Posterior cingulate gyrus (tissue), 11 donors: ENCODE results near the gene PDGFC.

Source experiments
- DNase-seq, 10 donors: peaks; one replicate each; pipeline versions ENCODE4 v3.0.0 to v3.0.0-alpha.2; 2020 to 2021; ENCODE audit warnings: mixed read lengths in 3 of 10
- intact Hi-C: fragments of 100-400 bp; cut with DNase I; formaldehyde crosslinking; loops from one replicate; pipeline ENCODE4 v1.15.1; 2023

PDGFC gene

DNA sequence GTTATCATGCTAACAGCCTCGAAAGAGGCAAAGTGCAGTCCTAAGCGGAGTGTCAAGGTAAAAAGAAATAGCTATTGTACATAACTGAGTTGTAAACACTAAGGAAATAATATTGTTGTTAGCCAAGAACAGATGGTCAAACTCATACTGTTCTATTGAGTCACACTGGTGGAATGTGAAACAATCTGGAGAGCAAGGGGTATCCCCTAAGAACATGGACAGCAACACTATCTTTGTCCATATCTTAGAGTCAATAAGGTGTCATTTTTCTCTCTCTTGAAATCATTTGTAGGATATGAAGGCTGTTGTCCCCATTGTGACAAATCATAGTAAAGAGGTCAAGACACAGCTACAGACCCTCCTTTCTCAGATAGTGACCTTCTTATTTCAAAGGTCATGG, 4.5 kb upstream of the PDGFC start:
- intact Hi-C loops, result loop anchor here (10.0 kb wide), 1 partner anchor 69 kb away; no protein-coding TSS in a partner anchor
- DNase-seq, result no peak

DNA sequence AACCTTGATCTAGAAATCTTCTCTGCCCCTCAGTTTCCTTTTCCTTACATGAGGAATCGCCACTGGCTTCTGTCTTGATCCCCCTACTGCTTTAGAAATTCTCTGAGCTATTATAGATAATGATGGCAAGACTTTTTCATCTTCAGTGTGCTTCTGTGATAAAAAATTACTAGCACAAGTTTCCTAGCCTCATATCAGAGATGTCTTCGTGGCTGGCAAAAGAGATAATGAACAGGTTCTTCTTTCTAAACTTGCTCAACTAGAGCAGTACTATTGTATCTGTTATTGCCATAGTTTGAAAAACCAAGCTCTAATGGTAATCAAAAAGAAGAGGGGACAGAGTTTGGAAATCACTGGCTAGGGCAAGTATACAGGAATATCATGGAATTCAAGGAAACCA, 4.1 kb upstream of the PDGFC start:
- intact Hi-C loops, result loop anchor here (10.0 kb wide), 1 partner anchor 69 kb away; no protein-coding TSS in a partner anchor
- DNase-seq, result no peak

DNA sequence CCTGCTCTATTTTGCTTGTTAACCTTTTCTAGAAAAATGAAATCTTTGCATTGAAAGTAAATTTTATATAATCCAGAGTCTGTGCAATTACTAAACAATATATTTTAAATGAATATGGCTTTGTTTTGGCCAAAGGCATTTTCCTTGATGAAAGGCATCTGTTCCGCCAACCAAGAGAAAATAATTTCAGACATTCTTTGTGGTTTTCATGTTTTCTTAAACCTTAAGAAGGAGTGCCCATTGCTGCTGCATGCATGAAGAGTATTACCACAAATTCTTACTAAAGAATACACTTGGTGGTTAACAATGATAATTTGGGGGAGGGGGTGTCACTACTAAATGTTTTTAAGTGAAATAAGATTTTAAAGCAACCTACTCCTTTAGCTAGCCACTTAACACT, 2.7 kb upstream of the PDGFC start:
- intact Hi-C loops, result loop anchor here (10.0 kb wide), 1 partner anchor 71 kb away; no protein-coding TSS in a partner anchor
- no peak for DNase-seq

DNA sequence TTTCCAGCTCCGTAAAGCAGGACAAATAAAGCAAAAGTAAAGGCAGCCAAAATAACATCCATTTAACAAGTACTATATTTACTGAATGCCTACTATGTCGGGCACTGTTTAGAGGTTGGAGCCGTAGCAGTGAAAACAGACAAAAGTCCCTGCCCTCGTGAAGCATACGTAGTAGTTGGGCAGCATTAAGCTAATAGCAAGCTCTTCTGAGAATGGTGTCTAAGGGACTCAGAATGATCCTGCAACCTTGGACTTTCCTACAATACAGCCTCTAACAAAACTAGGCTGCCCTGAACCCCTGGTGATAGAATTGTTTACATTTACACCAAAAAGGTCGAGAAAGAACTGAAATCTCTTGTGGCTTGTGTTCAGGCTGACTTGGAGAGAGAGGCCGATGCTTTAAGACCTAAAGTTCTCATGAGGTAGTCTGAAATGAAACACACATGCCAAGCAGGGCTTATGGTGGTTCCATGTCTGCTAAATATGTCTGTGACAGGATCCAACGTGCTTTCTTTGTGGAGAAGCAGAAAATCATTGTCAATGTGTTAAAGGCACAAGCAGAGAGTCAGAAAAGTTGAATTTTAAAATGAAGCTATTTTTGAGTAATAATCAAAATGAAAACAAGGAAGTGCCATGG, 898 bp upstream of the PDGFC start:
- peak in 1 of 10 donors; percentile 25 for DNase-seq
- intact Hi-C loops, result loop anchor here (10.0 kb wide), 1 partner anchor 72 kb away; no protein-coding TSS in a partner anchor

DNA sequence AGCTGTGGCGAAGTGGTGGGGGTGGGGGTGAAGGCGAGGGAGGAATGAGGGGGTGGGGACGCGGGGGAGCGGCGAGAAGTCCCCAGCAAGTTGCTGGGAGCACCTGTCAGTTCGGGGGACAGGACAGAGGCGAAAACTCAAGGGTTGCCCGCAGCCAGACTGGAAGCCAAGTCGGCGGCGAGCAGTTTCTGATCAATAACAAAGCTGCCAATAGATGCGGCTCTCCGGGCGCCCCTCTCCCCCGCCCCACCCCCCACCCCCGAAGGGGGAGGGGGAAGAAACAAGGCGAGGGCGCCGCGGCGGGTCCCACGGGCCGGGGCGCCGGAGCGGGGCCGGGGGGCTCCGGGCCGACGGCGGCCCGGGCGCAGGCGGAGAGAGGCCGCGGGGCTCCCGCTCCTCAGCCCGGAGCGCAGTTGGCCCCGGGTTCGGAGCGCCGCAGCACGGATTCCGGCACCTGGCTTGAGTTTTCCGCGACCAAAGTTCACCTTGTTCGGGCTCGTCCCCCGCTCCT, 379 bp downstream of the PDGFC start:
- intact Hi-C loops, result loop anchor here (10.0 kb wide), 1 partner anchor 74 kb away; no protein-coding TSS in a partner anchor
- peak in 5 of 10 donors; percentile 9 to 71 (median 15) for DNase-seq

DNA sequence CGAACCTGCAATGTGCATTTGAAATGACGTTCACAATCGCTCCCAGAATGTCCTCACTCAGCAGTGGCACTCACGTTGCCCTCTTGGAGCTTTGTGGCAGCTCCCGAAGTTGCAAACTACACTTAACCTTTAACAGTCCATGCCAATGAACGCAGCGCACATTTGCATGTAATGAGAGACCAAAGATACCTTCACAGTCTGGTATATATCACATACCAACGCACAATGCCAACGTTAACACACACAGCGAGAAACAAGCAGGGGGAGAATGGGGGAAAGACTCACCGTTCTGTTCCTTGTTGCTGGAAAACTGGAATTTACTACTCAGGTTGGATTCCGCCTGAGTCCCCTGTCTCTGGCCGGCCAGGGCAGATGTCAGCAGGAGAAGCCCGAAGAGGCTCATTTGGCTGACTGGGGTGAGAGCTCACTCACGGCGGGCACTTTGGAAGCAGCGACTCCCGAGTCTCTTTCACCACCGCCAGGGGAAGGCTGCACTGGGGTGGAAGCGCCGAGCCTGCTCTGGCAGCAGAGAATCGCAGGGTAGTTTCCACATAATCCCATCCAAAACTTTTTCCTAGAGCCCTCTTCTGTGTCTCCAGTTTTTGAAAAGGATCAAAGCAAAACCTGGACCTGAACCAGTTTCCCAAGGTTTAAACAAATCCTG, 966 bp downstream of the PDGFC start:
- intact Hi-C loops, result loop anchor here (10.0 kb wide), 1 partner anchor 74 kb away; no protein-coding TSS in a partner anchor

DNA sequence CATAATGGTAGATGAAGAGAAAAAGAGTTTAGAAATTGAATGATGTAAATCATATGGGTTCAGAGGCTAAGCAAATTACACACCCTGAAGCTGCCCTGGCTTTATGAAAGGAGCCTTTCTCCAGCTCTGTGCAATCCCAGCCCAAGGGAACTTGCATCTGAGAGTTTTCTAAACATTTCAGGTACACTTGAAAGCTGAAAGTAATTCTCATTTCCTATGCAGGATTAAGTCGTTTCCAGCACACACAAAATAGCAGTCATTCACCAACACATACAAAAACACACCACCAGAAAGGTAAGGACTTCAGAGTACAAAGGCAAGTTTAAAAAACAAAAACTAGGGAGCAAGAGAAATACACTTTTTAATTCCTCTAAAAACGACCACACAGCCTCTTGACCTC, 1.7 kb downstream of the PDGFC start:
- intact Hi-C loops, result loop anchor here (5.0 to 10.0 kb wide), 4 partner anchors 75 to 493 kb away; no protein-coding TSS in a partner anchor
- DNase-seq, result no peak

More for the DNA sequence above, 966 bp downstream of the PDGFC start:
- peak; percentile 37 to 94 (median 62) for DNase-seq

DNA sequence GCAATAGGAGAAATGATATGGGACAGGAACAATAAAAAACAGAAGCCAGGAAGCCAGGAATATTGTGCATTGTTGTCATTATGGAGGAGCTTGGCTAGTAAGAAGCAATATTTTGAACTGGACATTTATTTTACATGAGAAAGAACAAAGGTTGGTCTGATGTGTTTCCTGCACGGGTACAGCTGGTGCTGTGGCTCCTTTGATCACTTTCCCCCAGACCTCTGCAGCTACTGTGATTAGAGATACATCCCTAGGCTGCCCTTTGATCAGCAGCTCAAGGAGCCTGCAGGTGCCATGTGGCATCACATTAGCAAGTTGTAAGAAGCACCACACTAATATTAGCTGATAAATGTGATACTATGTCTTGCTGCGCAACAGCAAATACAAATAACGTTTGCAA, 2.5 kb downstream of the PDGFC start:
- intact Hi-C loops, result loop anchor here (5.0 to 10.0 kb wide), 3 partner anchors 194 to 492 kb away; no protein-coding TSS in a partner anchor
- no peak for DNase-seq

DNA sequence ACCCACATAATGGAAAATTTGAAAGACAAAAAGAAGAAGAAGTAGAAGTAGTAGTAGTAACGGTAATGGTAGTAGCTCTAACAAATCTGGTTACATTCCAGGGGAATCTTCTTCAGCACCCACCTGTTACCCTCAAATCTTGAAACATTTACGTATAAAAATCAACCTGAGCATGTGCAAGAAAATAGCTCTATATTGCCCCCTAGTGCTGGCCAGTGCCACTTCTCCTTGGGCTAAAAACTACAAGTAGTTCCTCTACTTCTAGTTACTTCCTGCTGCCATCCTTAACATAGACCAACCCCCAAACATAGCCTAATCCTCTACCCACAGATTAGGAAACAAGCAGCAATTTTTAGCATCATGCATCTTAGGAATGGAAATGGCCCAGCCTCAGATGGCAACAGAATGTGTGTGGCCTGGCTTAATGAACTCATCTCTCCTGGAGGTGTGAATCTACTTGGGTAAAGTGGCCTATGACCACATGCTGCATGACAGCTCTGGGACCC, 3.1 kb downstream of the PDGFC start:
- intact Hi-C loops, result loop anchor here (5.0 to 10.0 kb wide), 3 partner anchors 194 to 491 kb away; no protein-coding TSS in a partner anchor
- DNase-seq, result peak in 7 of 10 donors; percentile 44 to 88 (median 53)

DNA sequence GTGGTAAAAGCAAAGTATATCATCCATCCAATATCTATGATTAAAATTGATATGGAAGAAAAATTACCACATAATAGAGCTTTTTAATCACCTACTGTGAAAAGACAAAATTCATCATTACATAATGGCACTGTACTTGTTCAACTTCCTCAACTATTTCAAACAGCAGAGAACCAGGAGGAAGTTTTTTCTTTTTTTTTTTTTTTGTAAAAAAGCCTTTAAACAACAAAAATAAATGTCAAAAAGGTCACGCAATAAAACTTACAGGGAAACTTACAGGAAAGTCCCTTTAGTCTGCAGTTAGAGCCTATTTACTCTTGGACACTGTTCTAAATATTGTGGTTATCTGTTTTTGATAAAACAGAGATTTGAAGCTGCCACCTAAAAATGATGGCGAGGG, 4.8 kb downstream of the PDGFC start:
- intact Hi-C loops, result loop anchor here (5.0 to 10.0 kb wide), 3 partner anchors 192 to 490 kb away; no protein-coding TSS in a partner anchor

DNA sequence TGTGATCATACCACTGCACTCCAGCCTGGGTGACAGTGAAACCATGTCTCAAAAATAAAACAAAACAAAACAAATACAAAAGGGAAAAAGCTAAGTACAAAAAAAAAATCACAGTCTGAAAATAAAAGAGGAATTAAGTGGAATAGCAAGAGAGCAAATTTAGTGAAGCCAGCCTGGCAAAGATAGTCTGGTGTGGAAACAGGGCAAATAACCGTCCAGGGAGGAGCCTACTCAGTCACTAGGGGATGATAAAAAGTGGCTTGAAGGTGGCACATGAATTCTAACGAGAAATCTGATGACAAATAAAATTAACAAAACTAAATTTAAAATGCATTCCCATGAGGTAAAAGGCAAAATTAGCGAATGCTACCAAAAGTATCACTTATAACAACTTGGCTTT, 8.2 kb downstream of the PDGFC start:
- DNase-seq, result no peak
- intact Hi-C loops, result loop anchor here (10.0 kb wide), 1 partner anchor 189 kb away; no protein-coding TSS in a partner anchor

More for the DNA sequence above, 4.8 kb downstream of the PDGFC start:
- no peak for DNase-seq

DNA sequence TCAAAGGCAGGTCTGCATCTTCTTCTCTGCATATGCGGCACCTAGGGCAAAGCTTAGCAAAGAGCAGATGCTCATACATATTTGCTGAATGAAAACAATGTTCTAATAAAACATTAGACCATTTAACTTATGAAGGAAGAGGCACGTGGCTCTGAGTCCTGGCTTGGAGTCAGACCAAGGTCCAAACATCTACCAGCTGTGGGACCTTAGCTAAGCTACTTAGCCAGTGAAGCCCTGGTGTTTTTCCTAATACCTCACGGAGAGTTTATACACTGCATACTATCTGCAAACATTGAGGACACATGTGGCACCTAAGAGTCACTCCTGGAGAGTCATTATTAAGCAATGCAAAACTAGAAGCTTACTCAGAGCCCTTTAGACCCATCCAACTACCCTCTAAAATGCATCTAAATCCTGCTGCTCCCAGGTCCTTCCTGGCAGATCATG, 9.0 kb downstream of the PDGFC start:
- no peak for DNase-seq
- intact Hi-C loops, result loop anchor here (10.0 kb wide), 1 partner anchor 188 kb away; no protein-coding TSS in a partner anchor

DNA sequence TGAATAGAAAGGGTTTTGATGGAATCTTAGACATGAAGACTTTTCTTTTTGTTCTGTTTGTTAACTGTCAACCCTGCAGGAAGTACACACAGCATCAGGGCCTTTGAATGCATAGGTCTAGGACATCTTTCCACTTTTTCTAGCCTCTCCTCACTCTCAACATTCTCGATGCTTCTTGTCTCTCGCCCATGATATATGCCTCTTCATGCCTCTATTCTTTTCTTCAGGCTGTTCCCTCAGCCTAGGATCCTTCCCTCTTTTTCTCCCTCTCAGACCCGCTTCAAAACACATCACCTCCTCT, 9.6 kb downstream of the PDGFC start:
- intact Hi-C loops, result loop anchor here (10.0 kb wide), 1 partner anchor 187 kb away; no protein-coding TSS in a partner anchor
- no peak for DNase-seq

DNA sequence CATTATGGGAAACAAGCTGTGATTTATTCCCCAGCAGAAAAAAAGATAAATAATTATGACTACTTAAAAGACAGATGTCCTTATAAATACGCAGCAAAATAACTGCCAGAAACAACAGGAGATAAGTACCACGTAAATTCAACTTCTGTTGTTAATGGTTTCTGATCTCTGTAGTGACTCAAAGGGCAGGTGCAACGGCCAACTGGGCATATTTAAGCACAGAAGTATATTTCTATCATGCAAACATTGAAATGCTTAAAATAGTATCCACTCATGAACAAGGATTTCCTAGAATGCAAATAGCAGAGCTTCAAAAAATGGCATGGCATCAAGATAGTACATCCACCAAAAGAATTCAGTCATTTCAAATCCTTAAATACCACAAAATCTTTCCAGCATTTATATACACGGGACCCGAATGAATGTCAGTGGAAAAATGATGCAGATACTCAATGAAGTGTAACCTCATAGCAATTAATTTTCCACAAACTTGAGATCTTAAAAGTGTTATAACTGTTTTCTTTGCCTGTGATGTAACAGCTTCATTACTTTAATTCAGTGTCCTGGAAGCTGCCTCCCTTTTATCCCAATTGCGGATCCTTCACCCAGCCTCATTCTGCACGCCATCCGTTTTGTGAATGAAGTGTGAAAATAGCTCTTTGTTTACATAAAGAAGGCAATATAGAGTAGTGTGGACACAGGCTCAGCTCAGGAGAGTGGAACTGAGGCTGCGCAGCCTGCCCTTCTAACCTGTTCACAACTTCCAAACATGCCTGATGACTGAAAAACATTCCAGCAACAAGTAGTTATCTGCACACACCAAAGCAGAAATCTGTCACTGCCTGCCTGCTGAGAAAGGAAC, 10.2 kb downstream of the PDGFC start:
- intact Hi-C loops, result loop anchor here (10.0 kb wide), 1 partner anchor 187 kb away; no protein-coding TSS in a partner anchor
- DNase-seq, result no peak

DNA sequence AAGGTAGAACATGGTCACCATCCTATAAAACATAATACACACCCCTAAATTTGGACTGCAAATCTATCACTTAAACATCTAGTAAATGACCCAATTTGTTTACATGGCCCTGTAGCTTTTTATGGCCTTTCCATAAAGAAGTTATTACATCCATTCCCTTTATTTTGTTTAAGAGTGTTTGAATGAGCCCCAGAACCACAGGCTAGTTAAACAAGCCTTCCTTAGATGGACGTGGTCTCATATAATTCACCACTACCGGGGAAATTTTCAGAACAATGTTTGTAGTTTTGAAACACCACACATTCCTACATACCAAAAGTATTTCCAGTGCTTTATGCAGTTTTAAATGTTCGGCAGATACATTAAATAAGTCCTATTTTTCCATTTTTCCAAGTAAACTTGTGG, 12.3 kb downstream of the PDGFC start:
- DNase-seq, result no peak
- intact Hi-C loops, result no loop called here

DNA sequence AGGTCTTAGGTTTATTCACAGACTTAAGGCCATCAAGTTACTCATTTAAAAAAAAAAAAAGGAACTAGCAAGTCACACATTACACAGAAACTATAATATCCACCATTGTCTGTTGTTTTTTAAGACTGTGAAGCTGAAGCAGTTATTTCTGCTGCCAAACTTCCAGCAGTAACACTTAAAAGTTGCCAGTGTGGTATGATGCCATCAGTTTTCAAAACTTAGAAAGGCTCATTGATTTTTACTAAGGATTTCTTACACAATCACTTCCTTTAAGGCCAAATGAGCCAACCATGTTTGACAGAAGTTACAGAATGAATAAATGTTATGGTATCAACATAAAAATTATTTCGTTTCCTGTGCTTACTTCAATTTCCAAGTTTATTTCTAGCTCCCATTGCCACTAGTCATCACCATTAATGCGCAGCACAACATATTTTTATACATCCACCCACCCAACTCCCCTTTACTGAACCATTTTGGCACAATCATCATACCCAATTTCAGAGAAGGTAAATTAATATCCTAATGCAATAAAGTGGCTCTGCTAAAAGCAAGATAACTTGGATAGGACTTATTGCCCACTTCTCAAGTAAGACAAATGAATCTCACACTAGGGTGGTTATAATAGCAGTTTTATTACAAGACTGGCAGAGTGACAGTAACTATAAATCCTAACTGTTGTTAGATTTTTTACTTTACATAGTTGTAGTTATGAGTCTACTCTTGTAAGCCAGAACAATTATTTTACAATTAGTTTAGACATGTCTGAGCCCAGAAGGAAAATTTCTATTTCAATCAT, 13.1 kb downstream of the PDGFC start:
- intact Hi-C loops, result no loop called here
- no peak for DNase-seq

DNA sequence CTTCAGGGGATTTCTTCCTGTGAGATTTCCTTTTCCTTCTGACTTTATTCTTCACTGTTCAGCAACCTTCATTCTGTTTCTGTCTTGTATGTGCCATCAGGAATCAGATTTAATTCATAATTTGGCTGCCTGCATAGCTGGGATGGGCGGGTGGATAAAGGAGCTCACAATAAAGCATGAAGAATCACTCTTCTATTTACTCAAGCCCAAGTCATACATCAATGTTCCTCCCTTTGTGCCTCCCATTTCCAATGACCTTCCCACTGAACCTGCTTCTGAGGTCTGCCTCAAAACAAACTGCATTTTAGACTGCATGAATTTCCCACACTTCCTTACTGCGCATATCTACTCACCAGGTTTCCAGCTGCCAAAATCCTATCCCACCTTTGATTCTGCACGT, 14.0 kb downstream of the PDGFC start:
- DNase-seq, result no peak
- intact Hi-C loops, result no loop called here

DNA sequence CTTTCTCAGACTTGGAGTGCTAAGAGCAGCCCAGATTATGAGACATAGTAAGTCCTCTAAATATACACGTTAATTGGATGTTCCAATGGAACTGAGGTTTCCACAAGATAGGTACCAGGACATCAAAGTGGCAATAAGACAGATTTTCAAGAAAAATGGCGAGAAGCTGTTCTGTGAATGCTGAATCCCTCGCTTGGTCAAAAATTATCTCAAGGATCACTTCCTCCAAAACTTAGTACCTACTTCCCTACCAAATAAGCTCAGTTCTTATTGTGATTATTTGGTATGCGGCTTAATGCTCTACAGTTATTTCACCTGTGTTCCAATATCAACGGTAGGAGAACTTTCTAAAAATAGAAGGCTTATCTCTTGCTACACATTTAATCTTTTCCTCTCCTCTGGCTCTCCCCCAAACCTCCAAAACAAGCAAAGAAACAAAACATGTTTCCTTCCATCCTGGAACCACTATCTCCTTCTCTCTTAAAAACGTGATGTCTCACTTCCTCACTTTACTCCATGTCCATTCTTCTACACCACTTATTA, 14.7 kb downstream of the PDGFC start:
- DNase-seq, result no peak
- intact Hi-C loops, result no loop called here

DNA sequence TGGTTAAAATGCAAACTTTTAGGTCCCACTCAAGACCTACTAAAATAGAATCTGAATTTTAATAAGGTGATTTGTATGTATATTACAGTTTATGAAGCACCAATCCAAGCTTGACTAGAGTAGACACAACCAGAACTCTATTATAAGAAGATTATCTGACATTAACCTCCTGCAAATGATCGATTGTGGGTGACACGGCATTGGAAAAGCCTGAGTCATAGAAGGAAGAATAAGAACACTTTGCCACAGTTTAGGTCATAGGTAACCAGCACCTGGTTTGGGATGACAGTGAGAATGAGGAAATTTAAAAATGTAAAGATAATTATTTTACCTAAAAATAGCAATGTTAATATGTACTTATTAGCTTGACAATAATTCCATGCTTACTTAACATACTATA, 15.2 kb downstream of the PDGFC start:
- no peak for DNase-seq
- intact Hi-C loops, result no loop called here
